MM.1S (cell line): ENCODE data around the gene COL25A1.

Source experiments
- CTCF ChIP-seq: fragments of 300-600 bp; sonication (generic); IDR thresholded peaks from 2 replicates; pipeline ENCODE4 v1.5.1; 2016; ENCODE audit warnings: antibody characterized with exemption, low read length, mixed read lengths
- EZH2 ChIP-seq: fragments of 300-600 bp; sonication (generic); optimal IDR thresholded peaks from 2 replicates; pipeline ENCODE3; 2017; ENCODE audit warnings: low read depth, mild to moderate bottlenecking, antibody characterized with exemption, low read length, mixed read lengths
- EZH2phosphoT487 ChIP-seq: fragments of 300-600 bp; sonication (generic); IDR thresholded peaks from 2 replicates; pipeline ENCODE4 v1.6.1; 2018; ENCODE audit warnings: antibody characterized with exemption, low read length

- TF ChIP-seq EZH2 = no peak
- no peak for TF ChIP-seq CTCF
- no peak for TF ChIP-seq EZH2phosphoT487
Measured at GRCh38 chr4:109207898-109208297, 94.6 kb downstream of the COL25A1 start.
